Embryonic facial prominence (tissue), 1 donor: ENCODE data around the gene XPO4.
"Not testable (repeated sequence)": the region's sequence is repeated elsewhere in the genome, so short reads cannot be mapped to it uniquely, and the experiment has no call there.

Source experiments
- DNase-seq: peaks from one replicate; pipeline ENCODE4 v3.0.0-alpha.2; 2016; ENCODE audit errors: extremely low spot score

XPO4 gene

GRCh38 chr13:20891034-20891433 is 11.5 kb downstream of the XPO4 start:
- no peak for DNase-seq

DNA sequence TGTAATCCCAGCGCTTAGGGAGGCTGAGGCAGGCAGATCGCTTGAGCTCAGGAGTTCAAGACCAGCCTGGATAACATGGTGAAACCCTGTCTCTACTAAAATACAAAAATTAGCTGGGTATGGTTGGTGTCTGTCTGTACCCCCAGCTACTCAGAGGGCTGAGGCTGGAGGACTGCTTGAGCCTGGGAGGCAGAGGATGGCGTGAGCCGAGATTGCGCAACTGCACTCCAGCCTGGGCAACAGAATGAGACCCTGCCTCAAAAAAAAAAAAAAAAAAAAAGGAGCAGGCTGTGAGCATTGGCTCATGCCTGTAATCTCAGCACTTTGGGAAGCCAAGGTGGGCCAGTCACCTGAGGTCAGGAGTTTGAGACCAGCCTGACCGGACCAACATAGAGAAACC is 12.0 kb downstream of the XPO4 start:
- DNase-seq, result not testable (repeated sequence)

GRCh38 chr13:20882206-20882605 is 20.3 kb downstream of the XPO4 start:
- DNase-seq, result no peak

DNA sequence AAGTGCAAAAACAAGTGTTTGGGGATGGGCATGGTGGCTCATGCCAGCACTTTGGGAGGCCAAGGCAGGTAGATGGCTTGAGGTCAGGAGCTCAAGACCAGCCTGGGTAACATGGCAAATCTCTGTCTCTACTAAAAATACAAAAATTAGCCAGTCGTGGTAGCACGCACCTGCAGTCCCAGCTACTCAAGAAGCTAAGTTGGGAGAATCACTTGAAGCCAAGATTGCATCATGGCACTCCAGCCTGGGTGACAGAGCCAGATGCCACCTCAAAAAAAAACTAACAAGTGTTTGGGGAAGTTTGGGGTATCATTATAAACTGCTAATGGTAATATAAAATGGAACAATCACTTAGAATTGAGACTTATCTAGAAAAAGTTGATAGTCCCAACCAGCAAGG is 24.6 kb downstream of the XPO4 start:
- DNase-seq, result no peak

- DNase-seq, result not testable (repeated sequence)
Observed at GRCh38 chr13:20876802-20877201, 25.7 kb downstream of the XPO4 start.

DNA sequence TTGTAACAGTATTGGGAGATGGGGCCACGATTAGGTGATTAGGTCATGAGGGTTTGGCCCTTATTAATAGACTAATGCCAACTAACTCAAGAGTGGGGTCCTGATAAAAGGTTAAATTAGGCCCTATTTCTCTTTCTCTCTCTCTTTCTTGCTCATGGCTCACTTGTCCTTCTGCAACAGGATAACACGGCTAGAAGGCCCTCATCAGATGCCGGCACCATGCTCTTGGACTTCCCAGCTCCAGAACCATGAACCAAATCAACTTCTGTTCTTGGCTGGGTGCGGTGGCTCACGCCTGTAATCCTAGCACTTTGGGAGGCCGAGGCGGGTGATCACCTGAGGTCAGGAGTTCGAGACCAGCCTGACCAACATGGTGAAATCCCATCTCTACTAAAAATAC is 28.1 kb downstream of the XPO4 start:
- not testable (repeated sequence) for DNase-seq

GRCh38 chr13:20873348-20873747 is 29.2 kb downstream of the XPO4 start:
- no peak for DNase-seq

- DNase-seq, result no peak
Observed at GRCh38 chr13:20870829-20871228, 31.7 kb downstream of the XPO4 start.

GRCh38 chr13:20869540-20869939 is 33.0 kb downstream of the XPO4 start:
- DNase-seq, result no peak

GRCh38 chr13:20867408-20867807 is 35.1 kb downstream of the XPO4 start:
- DNase-seq, result no peak

DNA sequence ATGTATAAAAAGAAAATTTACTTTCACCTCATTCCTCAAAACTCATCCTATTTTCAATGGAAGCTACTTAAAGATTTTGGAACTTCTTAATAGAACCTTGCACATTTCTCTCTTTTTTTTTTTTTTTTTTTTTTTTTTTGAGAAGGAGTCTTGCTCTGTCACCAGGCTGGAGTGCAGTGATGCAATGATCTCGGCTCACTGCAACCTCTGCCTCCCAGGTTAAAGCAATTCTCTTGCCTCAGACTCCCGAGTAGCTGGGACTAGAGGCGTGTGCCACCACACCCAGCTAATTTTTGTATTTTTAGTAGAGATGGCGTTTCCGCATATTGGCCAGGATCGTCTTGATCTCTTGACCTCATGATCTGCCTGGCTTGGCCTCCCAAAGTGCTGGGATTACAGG is 40.9 kb downstream of the XPO4 start:
- not testable (repeated sequence) for DNase-seq

GRCh38 chr13:20860844-20861243 is 41.7 kb downstream of the XPO4 start:
- no peak for DNase-seq

DNA sequence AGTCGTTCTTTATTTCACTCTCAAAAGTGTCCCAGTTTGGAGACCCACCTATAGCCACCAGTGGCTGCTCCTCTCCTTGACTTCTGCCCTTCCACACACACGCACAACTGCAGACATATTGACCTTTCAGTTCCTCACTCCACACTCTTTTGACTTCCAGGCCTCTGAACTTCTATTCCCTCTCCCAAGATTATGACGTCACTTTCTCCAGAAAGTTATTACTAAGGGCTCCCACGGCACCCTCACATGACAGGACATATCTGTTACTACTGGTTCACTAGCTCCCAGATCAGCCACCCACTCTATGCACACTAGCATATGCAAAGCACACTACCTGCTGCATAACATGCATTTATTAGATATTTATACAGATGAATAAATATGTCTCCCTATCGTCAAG is 45.9 kb downstream of the XPO4 start:
- no peak for DNase-seq

GRCh38 chr13:20851844-20852402 is 50.6 kb downstream of the XPO4 start:
- DNase-seq, result no peak

DNA sequence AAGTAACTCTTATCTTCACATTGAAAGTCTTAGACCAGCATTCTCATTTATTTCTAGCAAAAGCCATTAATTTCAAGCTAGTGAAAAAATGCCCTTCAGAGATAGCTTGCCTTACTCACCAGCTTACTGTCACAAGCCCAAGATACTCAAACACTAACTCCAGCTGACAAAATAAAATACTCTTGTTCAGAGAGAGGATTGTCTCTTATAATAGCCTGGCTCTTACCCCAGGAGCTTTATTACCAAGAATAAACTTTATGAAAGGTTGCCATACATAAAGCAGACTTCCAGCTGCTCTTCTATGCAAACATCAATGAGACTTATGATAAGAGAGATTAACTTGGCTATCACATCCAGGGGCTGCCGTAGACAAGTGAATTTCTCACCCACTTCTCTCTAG is 53.6 kb downstream of the XPO4 start:
- DNase-seq, result no peak

DNA sequence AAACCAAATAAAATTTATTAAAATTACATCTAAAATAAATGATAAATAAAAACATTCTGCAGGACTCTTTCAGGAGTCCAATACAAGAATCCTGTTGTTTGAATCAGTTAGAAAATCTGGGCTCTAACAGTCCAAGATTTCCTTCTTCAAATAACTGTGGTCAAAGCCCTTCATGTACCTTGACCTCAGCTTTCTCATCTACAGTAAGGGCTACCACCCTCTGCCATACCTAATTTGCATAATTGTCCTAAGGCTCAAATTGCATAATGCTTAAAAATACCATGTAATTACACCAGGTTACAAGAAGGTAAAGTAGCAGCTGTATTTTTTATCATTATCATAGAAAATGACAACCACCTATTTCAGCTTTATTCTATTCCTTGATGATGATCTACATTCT is 54.3 kb downstream of the XPO4 start:
- DNase-seq, result no peak

DNA sequence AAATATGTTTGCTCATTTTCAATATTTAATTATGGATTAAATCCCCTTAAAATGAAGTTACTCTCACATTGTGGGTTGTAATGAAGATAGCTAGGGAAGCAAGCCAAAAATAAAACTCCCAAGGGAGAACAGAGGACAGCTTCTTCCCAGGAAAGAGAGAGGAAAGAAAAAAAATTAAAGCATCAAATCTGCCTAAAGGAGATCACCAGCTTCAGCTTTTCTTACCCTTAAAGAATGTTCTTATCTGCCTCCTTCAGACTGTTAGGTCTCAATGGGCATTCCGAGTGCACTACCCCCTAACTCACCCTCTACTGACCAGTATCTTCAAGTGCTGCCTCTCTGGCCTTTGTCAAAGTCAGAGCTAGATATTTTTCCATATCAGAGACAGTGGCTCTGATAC is 55.2 kb downstream of the XPO4 start:
- no peak for DNase-seq

DNA sequence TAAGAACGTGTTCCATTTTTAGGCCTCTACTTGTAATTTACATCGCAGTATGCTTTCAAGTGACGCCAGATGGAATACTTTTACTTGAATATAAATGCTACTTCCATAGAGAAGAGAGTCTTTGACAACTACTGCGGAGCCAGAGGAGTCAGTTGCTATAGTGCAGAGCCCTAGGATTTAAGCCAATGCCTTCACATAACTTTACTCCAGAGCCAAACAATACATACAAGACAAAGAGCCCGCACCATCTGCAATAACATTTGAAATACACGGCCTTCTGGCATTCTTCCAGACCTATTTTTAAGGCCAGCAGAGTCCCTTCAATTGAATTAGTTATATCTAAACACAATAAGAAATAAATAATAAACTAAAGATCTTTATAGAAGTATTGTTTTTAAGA is 59.4 kb downstream of the XPO4 start:
- DNase-seq, result no peak

DNA sequence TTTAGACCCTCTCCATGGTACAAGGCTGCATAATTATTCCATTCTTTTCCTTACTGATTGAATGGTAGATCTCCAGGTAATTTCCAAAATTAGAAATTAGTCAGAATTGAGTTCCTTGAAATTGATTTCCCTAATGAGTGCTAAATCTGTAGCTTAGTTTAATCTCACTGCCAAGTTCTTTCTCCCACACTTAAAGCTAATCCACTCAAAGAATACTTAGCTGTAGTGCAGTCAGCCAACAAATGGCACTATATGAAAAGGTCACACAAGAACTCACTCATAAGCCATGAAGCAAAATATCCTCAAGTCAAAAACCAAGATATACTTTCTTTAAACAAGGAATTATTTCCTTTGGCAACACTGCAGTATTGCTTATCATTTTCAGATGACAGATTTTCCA is 62.0 kb downstream of the XPO4 start:
- no peak for DNase-seq

DNA sequence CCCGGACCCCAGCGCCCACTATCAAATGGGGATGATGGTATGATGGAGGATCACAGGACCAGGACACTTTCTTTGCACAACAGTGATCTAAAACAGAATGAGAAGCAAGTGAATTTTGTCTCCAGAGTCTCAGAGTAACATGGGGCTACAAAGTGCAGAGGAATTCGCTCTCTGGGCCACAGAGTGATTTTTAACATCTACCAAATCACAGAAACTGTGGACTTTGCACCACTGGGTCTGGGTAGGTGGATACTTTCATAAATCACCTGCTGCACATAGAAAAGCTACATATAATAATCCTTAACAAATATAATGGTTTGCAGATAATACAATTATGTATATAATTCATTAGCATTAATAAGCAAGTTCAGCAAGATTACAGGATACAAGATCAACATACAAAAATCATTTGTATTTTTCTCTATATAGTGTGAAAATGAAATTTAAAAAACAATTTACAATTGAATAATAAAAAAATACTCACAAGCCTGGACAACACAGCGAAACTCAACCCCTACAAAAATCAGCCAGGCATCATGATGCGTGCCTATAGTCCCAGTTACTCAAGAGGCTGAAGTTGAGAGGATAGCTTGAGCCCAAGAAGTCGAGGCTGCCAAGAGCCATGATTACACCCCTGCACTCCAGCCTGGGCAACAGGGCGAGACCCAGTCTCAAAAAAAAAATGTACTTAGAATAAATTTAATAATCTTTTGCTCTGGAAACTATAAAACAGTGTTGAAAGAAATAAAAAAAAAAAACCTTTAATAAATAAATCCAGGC is 68.5 kb downstream of the XPO4 start:
- no peak for DNase-seq

- DNase-seq, result no peak
Observed at GRCh38 chr13:20832861-20833260, 69.7 kb downstream of the XPO4 start.

DNA sequence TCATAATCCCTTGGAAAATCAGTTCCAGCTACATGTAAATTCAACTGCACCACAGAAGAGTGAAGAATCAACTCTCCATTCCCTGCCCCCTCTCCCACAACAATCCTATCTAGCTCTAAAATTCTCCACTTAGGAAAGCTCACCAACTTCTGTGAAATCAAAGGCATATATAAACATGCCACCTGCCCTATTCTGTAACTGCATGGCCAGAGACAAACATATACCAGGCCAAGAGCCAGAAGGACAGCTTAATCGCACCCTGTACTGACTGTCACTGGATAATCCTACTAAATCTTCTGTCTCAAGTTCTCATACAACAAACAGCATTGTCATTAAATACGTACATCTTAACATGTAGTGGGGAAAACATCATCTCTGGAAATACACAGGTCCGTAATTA is 70.6 kb downstream of the XPO4 start:
- DNase-seq, result no peak

- no peak for DNase-seq
Observed at GRCh38 chr13:20831254-20831653, 71.3 kb downstream of the XPO4 start.
